NT2/D1 (cell line): Measurements from ENCODE around the gene NKX6-2.

Source experiments
- SUZ12 ChIP-seq: IDR thresholded peaks from 2 replicates; pipeline ENCODE4 v1.6.1; 2011; ENCODE audit not compliant: insufficient read length, insufficient read depth; ENCODE audit errors: extremely low read depth
- YY1 ChIP-seq: IDR thresholded peaks from 2 replicates; pipeline ENCODE4 v1.6.1; 2011; ENCODE audit not compliant: insufficient read length, insufficient read depth
- ZNF274 ChIP-seq: IDR thresholded peaks from 2 replicates; pipeline ENCODE4 v1.6.1; 2011; ENCODE audit warnings: mild to moderate bottlenecking, low read depth, low read length

DNA sequence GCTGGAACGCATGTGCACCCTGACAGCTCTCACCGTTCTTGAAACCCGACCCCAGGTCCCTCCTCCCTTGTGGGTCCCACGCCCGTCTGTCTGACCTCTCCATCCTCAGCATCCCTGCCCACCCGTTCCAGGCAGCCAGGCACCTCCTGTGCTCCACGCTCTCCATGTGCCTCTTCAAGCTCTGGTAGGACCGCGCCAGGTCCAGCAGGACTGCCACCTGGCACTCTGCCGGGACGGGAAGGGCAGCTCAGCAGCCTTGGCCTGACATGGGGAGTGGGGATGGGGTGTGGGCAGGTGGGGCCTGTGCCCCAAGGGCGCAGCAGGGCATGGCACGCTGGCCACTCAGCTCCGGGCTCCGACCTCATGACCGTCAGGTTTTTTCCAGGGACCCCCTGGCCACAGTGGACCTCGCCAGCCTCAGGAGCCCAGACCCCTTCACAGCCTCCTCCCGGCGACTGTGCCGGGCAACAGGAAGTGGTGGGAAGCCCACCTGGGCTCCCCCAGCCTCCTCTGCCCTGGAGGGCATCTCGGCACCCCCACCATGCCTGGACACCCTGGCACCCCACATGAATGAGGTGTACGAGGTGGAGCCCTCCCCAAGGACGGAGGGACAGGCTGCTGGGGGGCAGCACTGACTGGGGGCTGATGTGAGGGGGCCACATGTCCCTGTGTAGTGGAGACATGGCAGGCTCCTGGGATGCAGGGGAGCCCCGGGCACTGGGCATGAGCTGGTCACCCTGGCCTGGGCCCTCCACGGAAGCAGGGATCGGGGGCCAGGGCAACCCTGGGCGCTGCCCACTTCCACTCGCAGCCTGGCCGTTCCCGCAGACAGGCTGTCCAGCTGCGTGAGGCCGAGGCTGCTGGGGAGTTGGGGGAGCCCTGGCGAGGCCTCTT is 25.1 kb upstream of the NKX6-2 start:
- TF ChIP-seq YY1 (no peak), ZNF274 (no peak), SUZ12 (no peak)
